Iris pigment epithelial cell (primary cell): ENCODE results near the gene CDH6.

Source experiments
- DNase-seq: peaks from one replicate; pipeline ENCODE4 v3.0.0-alpha.2; 2011; ENCODE audit warnings: low read depth

Gene CDH6

GRCh38 chr5:31193591-31194467, at the start of gene CDH6:
TSS of gene CDH6 (plus strand) at chr5:31193686. CDS start at chr5:31267474, 73,788 bp downstream.
- DNase-seq = peak; percentile 47

- DNase-seq = no peak
Measured at GRCh38 chr5:31144364-31144763, 49.1 kb upstream of the CDH6 start.

DNA sequence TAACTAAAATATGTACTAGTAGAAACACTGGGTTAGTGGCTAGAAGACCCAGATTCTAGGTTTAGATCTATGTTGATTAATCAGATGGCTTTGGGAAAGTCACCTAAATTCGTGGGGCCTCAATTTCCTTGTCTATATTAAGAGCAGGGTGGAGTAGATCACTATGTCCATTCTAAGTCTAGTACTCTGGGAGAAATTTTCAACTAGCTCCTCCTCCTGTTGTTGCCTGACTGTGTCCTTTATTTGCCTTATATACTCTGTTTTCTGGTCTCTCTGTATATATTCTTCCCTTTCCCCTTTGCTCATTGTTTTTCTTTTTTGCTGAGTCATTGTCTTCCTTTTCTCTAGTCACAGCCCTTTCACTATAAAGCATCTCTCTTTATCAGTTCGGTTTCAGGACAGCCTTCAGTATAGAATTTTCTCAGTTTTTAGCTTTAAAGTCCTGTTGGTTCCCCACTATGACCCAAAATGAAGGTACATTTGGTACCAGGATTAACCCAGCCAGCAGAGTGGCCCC, 44.5 kb upstream of the CDH6 start:
- DNase-seq = peak; percentile 31

DNA sequence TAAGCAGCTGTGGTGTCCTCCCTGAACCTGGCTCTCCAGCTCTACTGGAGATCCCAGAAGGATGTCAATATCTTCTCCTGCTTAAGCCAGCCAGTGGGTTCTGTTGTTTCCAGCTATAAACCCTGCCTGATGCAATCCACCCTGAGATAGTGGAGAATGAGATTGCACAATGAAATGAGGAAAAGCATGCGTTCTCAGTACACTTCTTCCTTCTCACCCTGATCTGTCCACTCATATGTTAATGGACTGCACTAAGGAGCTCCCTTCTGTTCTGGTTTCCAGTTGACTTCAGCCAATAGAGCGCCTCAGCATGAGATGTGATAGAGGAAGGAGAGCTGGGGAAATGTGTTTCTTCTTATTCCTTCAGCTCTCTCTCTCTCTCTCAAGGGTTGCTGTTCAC, 40.0 kb upstream of the CDH6 start:
- DNase-seq = peak; percentile 77

- no peak for DNase-seq
Measured at GRCh38 chr5:31156631-31157160, 36.8 kb upstream of the CDH6 start.

DNA sequence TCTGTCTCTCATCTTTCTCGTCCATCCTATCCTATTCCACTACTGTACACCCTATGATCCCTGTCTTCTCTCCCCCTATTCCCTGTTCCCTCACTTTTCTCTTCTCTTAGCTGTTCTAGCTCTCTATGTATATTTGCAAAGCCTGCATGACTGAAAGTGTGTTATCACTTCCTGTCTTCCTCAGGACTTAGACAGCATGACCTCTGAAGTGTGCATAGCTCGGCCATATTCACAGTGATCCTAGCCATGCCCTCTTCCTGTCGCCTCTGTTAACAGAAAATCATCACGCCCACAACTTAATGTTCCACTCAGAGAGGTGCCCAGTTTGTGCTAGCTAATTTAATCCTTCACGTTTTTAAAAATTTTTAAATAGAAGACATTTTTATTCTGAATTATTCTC, 35.8 kb upstream of the CDH6 start:
- no peak for DNase-seq

DNA sequence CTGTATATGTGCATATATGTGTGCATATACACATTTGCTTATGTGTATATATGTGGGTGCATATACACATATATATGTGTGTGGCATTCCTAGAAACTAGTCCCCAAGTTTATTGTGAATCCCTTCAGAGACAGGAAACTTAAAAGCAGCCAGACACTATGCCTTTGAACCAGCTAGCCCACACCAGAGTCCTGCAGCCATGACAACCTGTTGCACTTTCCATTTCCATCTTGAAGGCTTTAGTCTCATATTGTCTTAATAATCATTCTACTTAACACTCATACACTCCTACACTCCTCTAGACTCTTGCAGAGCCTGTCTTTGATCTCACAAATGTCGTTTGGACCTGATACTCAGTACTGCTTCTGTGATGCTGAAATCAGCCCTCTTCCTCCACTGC, 34.8 kb upstream of the CDH6 start:
- no peak for DNase-seq

DNA sequence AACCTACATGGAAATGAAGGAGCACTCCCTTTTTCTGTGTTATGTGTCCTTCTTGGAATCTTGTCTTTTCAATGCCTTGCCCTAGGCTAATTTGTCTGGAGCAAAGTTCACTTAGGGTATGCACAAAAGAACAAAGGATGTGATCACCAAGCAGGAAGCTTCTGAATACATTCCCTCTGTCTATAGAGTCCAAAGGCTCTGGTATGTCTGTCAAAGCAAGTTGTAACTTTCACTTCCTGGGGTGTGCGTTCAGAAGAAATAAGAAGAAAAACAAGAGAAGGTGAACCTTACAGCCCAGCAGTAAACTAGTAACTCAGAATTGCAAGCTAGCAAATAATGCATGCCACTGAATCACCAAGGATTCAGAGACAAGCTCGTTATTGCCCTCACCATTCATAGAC, 31.7 kb upstream of the CDH6 start:
- peak; percentile 21 for DNase-seq

DNA sequence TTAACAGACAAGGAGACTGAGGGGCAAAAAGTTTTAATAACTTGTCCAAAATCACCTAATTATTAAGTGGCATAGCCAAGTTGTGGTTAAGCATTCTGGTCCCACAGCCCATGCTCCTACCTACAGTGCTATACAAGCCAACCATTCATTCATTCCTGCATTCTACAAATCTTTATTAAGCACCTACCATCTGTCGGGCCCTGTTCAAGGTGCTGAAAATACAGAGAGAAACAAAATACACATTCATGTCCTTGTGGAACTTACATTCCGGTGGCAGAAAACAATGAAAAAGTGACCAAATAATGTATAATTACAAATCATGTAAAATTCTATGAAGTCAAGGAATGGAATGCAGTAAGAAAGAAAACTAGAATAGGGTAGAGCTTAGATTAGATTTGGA, 27.8 kb upstream of the CDH6 start:
- DNase-seq = no peak

DNA sequence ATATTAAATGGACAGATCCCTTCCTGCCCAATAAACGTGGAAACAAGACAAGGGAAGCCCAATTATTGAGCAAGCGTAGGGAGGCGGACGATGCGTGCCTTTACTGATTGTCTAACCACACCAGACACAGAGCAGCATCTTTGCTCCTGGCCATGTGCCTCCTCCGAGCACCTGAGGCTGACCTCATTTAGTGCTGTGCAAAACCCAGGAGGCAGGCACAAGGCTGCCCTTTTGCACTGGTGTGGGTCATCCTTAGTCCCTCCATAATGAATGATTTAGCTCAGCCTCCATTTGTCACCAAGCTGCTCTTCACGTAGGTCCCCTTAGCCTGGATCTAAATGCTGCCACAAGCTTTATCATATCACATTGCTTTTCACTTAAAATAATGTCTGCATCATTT, 24.1 kb upstream of the CDH6 start:
- no peak for DNase-seq

DNA sequence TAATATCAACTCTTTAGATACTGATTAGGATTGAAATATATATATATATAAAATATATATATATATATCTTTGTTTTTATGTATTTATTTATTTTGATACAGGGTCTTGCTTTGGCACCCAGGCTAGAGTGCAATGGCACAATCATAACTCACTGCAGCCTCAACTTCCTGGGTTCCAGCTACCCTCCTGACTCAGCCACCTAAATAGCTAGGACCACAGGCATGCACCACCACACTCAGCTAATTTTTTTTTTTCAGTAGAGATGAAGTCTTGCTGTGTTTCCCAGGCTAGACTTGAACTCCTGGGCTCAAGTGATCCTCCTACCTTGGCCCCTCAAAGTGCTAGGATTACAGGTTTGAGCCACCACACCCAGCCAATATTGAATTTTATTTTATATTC, 20.6 kb upstream of the CDH6 start:
- no peak for DNase-seq

GRCh38 chr5:31173614-31174013, 19.9 kb upstream of the CDH6 start:
- no peak for DNase-seq

DNA sequence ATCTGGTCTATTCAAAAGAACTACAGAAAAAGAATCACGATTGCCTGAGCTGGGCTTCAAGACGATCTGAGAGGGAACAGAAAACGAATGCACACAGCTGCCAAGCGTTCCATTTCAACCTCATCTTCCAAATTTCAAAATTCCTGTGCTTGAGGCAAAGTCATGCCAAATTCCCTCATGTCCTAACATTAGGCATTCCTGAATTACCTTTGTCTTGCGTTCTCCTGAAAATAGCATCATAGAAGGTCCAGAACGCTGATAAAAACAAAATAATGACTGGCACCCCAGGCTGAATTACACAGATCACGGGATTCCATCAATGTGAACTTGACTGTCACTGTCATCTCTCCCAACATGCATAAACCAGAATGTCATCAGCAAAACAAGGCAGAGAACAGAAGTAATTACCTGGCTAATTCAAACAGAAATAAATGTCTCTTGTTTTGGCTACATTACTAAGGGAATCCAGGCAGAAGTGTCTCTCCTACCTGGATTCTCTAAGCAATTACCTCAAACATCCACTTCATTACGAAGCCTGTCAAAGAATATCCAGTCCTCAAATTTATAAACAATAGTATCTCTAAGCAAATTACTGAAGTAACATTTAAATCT, 12.0 kb upstream of the CDH6 start:
- no peak for DNase-seq

DNA sequence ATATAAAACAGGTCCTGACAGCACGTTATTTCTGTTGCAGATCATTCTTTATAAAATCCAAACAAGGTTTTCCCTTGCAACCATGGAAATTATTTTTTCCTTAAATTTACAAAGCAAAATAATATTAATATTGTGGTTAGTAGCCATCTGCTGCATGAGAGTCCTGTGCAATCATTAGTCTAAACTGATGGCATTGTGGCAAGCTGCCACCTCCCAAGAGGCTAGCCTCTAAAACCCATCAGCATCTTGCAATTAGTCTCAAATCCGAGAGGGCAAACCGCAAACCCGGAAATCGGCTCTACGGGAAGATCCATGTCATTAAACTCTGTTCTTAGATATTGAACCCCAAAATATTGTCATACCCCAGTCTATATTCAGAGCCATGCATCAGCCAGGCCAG, 11.3 kb upstream of the CDH6 start:
- no peak for DNase-seq

GRCh38 chr5:31185951-31186350, 7.5 kb upstream of the CDH6 start:
- DNase-seq = no peak

DNA sequence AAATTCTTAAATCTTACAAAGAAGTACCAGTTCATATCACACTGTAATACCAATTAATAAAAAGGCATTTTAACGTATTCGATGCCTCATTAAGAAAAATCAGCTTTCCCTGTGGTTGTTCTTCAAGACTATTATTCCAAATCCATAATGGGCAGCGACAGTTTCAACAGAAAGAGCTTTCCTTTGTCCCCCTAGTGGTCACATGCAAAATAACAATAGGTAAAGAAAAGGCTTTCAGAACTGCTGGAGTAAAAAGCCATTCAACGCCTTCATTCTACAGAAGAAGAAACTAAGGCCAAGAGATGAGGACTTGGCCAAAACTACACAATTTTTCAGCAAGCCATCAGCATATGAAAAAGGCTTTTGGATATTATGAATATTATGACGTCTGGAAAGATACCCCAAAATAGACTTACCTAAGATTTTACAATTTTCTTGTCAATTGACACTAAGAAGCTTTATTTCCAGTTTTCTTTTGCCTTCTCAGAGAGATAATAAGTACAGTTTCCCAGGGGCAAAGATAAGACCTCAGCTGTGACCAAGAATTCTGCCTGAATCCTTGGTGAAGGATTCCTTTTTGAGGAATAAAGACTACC, 6.7 kb upstream of the CDH6 start:
- DNase-seq = peak; percentile 44

- no peak for DNase-seq
Measured at GRCh38 chr5:31187591-31187990, 5.9 kb upstream of the CDH6 start.

DNA sequence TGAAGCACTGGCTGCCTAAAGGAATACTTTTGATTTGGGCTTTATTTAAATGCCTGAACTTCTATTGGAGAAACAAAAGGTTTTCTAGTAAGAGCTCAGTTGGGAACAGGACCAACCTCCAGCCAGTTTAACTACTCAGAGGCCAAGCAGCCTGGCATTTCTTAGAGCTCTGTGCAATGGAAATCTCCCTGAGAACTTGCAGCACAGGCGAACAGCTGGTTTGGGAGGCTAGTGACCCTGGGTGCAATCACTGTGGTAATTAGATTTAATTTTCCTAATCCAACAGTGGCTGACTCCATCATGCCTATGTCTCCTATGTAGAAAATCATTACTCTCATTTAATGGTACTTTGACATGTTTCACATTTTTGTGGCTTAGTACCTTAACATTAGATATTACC, 1.0 kb upstream of the CDH6 start:
- no peak for DNase-seq

- no peak for DNase-seq
Measured at GRCh38 chr5:31193116-31193515, 370 bp upstream of the CDH6 start.

DNA sequence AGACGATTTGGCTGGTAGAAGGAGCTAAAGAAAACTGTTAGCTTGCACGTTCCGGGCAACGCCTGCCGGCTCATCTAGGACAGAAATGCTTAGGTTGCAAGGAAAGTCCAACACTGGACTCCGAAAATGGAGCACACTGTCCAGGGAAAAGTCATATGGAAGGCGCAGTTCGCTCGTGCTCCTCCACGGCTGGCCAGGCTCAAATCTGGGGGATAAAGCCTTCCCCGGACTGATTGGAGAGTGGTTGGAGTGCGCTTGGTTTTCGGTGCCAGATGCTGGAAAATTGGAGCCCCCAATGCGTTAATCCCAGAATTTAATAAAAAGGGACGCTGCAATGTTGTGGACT, 955 bp downstream of the CDH6 start:
- peak; percentile 18 for DNase-seq

DNA sequence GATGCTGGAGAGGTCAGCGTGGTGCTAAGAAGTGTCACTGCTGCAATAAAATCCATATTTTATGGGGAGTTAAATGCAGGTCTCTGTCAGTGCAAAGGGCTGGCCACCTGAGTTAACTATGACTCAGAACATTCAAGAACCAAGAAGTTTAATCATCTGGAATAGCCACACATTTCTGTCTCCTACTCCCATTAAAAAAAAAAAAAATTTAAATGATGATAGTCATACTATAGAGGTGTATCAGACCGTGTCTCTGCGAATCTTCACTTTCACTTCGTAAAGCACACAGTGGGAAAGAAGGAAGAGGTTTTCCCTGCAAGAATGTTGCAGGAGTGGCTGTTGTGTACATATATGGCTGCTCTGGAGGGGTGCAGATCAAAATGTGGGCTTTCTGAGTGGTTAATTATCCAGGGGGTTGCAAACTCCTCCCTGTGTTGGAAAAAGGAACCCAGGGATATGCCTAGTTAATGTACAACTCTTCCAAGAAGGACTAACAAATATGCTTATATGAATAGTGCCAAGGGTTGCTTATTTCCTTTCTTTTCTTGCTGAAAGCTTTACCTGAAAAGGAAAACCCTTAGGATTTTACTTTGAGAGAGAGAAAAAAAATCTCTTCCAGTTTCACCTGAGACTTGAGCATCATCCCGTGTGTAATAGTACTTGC, 1.5 kb downstream of the CDH6 start:
- peak; percentile 20 for DNase-seq

DNA sequence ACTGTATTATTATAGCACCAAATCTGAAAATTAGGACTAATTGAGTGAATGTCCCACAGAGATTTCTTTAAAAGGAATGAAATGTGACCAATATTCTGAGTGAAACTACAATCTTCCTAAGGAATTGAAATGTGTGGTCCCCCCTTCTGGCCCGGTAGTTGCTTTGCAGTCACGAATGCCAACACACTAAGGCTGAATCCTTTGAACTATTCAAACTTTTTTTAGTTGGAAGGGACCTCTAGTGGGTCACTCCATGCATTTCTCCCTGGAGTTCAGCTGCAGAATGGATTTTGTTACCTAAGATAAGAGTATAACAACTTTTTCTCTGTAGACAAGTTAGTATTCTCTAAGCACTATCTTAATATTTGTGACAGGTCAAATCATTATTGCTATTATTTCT, 2.8 kb downstream of the CDH6 start:
- peak; percentile 33 for DNase-seq
